ENCODE data around the gene TAC4. TPM values are rescaled to one million over a fixed set of nuclear protein-coding genes. Genes with fewer than 3 reads are reported as not detected.
"Not testable (repeated sequence)": the region's sequence is repeated elsewhere in the genome, so short reads cannot be mapped to it uniquely, and the experiment has no call there.

Gene TAC4
- total and polyA plus RNA-seq, 2 donors: 0.63 TPM; not detected in 1

DNA sequence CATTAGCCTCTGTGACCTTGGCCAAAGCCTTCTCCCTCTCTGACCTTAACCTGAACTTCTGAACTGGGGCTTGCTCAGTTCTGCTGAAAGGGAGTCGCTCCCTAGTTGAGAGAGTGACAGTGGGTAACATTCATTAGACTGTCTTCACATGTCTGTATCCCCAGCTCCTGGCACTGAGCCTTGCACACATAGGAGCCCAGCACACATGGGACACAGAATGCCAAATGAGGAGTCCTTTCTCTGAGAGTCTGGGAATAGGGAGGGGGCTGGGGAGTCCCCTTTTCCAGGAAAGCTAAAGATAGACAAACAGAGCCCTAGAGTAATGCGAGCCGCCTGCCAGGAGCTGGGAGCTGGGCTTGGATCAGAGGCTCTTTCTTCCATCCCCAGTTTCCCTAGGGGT lies 2.5 kb downstream of the TAC4 start:
- DNase-seq (ENCODE audit: extremely low spot score): no peak
- no peak overlapping the region for H3K4me3 ChIP-seq (ENCODE audit: low read depth, low read length)
- H3K27ac ChIP-seq (ENCODE audit: low read depth): no peak overlapping the region
- peaks cover 1% of the 10 kb centered on the region for H3K36me3 ChIP-seq (ENCODE audit: insufficient read depth)
- no peaks in the 10 kb centered on the region for H3K4me1 ChIP-seq (ENCODE audit: insufficient read depth)
- 24% methylated on average over 3 of the region's 3 CpGs for WGBS

GRCh38 chr17:49843774-49844350 lies 4.0 kb downstream of the TAC4 start:
- no peak overlapping the region for H3K4me3 ChIP-seq (ENCODE audit: low read depth, low read length)
- WGBS: 86% methylated on average over 6 of the region's 6 CpGs
- no peak overlapping the region for H3K27ac ChIP-seq (ENCODE audit: low read depth)
- H3K36me3 ChIP-seq (ENCODE audit: insufficient read depth): peaks cover 1% of the 10 kb centered on the region
- no peaks in the 10 kb centered on the region for H3K4me1 ChIP-seq (ENCODE audit: insufficient read depth)
- DNase-seq (ENCODE audit: extremely low spot score): no peak

DNA sequence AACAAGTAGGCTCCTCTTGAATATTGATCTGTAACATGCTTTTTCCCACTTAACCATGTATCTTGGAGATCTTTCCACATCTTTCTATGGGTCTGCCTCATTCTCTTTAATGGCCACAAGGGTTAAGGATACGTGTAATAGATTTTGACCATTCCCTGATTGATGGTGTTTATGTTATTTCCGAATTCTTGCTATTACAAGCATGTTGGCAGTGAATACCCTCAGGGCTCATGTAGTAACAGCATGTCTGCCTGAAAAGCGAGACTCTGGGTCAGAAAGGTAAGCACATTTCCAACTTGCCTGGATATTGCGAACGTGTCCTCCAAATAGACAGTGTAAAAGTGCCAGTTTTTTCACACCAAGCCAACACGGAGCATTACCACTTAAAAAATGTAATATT lies 5.0 kb downstream of the TAC4 start:
- H3K4me3 ChIP-seq (ENCODE audit: low read depth, low read length): no peak overlapping the region
- no peaks in the 10 kb centered on the region for H3K4me1 ChIP-seq (ENCODE audit: insufficient read depth)
- H3K27ac ChIP-seq (ENCODE audit: low read depth): no peak overlapping the region
- peaks cover 1% of the 10 kb centered on the region for H3K36me3 ChIP-seq (ENCODE audit: insufficient read depth)
- DNase-seq (ENCODE audit: extremely low spot score): no peak
- WGBS: 53% methylated on average over 6 of the region's 6 CpGs

GRCh38 chr17:49842371-49842770 lies 5.5 kb downstream of the TAC4 start:
- Histone ChIP-seq H3K27ac (ENCODE audit: low read depth) (no peak overlapping the region), H3K4me1 (ENCODE audit: insufficient read depth) (no peaks in the 10 kb centered on the region), H3K4me3 (ENCODE audit: low read depth, low read length) (no peak overlapping the region), H3K36me3 (ENCODE audit: insufficient read depth) (peaks cover 1% of the 10 kb centered on the region)
- no peak for DNase-seq (ENCODE audit: extremely low spot score)
- 85% methylated on average over 3 of the region's 3 CpGs for WGBS

- Histone ChIP-seq H3K36me3 (ENCODE audit: insufficient read depth) (peaks cover 1% of the 10 kb centered on the region), H3K4me3 (ENCODE audit: low read depth, low read length) (no peak overlapping the region), H3K27ac (ENCODE audit: low read depth) (no peak overlapping the region), H3K4me1 (ENCODE audit: insufficient read depth) (no peaks in the 10 kb centered on the region)
- 98% methylated on average over 3 of the region's 3 CpGs for WGBS
- no peak for DNase-seq (ENCODE audit: extremely low spot score)
Measured at GRCh38 chr17:49841548-49841947, 6.3 kb downstream of the TAC4 start.

- 74% methylated on average over 5 of the region's 5 CpGs for WGBS
- Histone ChIP-seq H3K4me3 (ENCODE audit: low read depth, low read length) (no peak overlapping the region), H3K4me1 (ENCODE audit: insufficient read depth) (no peaks in the 10 kb centered on the region), H3K36me3 (ENCODE audit: insufficient read depth) (no peaks in the 10 kb centered on the region), H3K27ac (ENCODE audit: low read depth) (no peak overlapping the region)
- no peak for DNase-seq (ENCODE audit: extremely low spot score)
Measured at GRCh38 chr17:49839455-49839854, 8.4 kb downstream of the TAC4 start.

DNA sequence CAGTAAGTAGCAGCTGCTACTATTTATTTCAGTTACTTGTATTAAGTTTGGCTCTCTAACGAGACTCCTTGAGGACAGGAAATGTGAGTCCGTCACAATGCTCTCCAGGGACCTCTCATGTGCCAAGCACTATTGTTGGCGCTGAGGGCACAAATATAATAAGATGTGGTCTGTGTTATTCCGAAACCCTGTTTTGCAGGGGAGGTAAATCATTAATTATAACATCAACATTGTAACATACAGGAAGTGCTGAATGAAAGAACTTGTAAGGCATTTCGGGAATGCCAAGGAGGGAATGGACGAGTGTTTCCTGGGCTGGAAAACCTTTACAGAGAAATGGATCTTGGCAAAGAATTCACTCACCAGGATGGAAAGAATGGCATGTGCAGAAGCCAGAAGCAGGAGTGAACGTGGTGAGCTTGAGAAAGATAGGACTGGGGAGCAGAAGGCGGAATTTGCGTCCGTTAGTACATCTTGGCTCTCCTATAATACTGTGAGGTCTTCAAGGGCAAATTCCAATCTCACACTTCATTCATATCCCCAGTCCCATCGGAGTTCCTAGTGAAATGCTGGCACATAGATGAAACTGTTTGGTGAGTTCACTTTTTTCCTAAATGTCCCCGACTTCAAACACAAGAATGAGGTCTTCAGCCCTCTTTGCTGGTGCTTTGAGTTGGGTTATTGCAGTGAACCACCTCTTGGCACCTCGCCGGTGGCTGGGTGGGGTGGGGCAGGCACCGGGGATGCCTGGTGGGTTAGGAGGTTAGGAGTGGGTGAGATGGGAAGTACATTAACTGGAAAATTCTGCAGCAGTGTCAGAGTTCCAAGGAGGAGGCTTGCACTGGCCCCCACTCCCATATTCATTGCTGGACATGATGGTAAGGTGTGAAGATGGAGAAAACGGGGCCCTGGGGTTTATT lies 11.5 kb downstream of the TAC4 start:
- DNase-seq (ENCODE audit: extremely low spot score): no peak
- Histone ChIP-seq H3K4me1 (ENCODE audit: insufficient read depth) (no peaks in the 10 kb centered on the region), H3K4me3 (ENCODE audit: low read depth, low read length) (no peak overlapping the region), H3K36me3 (ENCODE audit: insufficient read depth) (peaks cover 3% of the 10 kb centered on the region), H3K27ac (ENCODE audit: low read depth) (no peak overlapping the region)
- WGBS: 70% methylated on average over 16 of the region's 16 CpGs

DNA sequence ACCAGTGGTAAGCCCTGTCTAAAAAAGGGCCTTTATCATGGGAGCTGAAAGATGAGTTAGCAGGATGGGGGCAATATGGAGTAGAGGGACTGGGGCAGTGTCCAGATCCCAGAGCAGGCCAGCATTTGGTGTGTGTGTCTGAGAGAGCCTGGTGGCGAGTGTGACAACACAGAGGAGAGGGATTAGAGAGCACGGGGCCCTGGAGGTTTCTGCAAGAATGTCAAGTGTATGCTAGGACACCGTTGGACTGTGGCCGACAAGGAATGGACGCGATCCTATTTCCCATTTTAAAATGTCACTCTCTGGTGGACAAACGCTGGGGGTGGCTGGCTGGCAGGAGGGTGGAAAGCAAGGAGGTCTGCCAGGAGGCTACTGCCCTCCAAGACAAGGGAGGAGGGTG lies 12.4 kb downstream of the TAC4 start:
- H3K27ac ChIP-seq (ENCODE audit: low read depth): no peak overlapping the region
- H3K4me1 ChIP-seq (ENCODE audit: insufficient read depth): peaks cover under 1% of the 10 kb centered on the region
- peaks cover 3% of the 10 kb centered on the region for H3K36me3 ChIP-seq (ENCODE audit: insufficient read depth)
- no peak for DNase-seq (ENCODE audit: extremely low spot score)
- 90% methylated on average over 7 of the region's 7 CpGs for WGBS
- no peak overlapping the region for H3K4me3 ChIP-seq (ENCODE audit: low read depth, low read length)

DNA sequence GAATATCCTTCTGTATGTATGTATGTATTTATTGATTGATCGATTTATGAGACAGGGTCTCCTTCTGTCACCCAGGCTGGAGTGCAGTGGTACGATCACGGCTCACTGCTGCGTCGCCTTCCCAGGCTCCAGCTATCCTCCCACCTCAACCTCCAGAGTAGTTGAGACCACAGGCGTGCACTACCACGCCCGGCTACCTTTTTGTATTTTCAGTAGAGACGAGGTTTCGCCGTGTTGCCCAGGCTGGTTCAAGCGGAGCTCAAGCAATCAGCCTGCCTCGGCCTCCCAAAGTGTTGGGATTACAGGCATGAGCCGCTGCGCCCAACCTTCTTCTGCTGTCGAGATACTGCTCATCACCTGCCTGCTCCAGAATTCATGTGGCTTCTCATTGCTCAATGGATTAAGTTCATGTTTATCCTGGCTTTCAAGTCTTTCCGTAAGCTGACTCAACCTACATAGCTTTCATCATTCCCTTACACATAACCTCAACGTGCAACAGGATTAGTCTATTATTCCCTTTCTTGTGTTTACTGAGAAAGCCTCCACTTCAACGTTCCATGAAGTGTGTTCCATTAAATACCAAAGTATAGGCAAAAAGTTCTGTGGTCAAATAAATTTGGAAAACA lies 13.6 kb downstream of the TAC4 start:
- H3K36me3 ChIP-seq (ENCODE audit: insufficient read depth): peaks cover 6% of the 10 kb centered on the region
- H3K4me1 ChIP-seq (ENCODE audit: insufficient read depth): peaks cover 1% of the 10 kb centered on the region
- no peak overlapping the region for H3K4me3 ChIP-seq (ENCODE audit: low read depth, low read length)
- 95% methylated on average over 19 of the region's 19 CpGs for WGBS
- H3K27ac ChIP-seq (ENCODE audit: low read depth): no peak overlapping the region
- DNase-seq (ENCODE audit: extremely low spot score): no peak

- peaks cover 1% of the 10 kb centered on the region for H3K4me1 ChIP-seq (ENCODE audit: insufficient read depth)
- no peak for DNase-seq (ENCODE audit: extremely low spot score)
Measured at GRCh38 chr17:49832840-49833599, 14.8 kb downstream of the TAC4 start.

DNA sequence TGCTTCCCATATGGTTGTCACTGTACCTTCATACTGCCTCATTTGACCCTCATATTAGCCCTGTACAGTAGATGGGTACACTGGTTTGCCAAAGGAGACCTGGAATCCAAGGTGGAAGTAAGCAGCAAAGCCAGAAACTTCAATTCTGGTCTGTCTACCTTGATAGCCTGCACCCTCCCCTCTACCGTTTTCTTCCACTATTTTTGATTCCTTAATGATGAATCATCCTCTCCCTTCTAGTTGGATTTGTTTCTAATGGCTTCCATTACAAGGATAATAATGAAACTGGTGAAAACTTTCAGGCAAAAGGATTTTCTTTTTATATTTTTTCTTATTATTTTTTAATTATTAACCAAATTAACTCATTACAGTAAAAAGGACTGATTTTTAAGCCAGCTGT lies 17.3 kb downstream of the TAC4 start:
- peaks cover 1% of the 10 kb centered on the region for H3K4me1 ChIP-seq (ENCODE audit: insufficient read depth)
- DNase-seq (ENCODE audit: extremely low spot score): no peak
- WGBS: 23% methylated on average over 1 of the region's 1 CpG
- no peak overlapping the region for H3K27ac ChIP-seq (ENCODE audit: low read depth)
- no peak overlapping the region for H3K4me3 ChIP-seq (ENCODE audit: low read depth, low read length)
- peaks cover 18% of the 10 kb centered on the region for H3K36me3 ChIP-seq (ENCODE audit: insufficient read depth)

More at GRCh38 chr17:49832840-49833599, 14.8 kb downstream of the TAC4 start:
- H3K36me3 ChIP-seq (ENCODE audit: insufficient read depth): peaks cover 16% of the 10 kb centered on the region
- H3K4me3 ChIP-seq (ENCODE audit: low read depth, low read length): no peak overlapping the region
- WGBS: 53% methylated on average over 7 of the region's 7 CpGs
- no peak overlapping the region for H3K27ac ChIP-seq (ENCODE audit: low read depth)

GRCh38 chr17:49829026-49829425 lies 18.8 kb downstream of the TAC4 start:
- Histone ChIP-seq H3K27ac (ENCODE audit: low read depth) (no peak overlapping the region), H3K36me3 (ENCODE audit: insufficient read depth) (peaks cover 19% of the 10 kb centered on the region)
- 85% methylated on average over 2 of the region's 2 CpGs for WGBS

GRCh38 chr17:49828325-49828724 lies 19.5 kb downstream of the TAC4 start:
- DNase-seq (ENCODE audit: extremely low spot score); H3K4me1 ChIP-seq (ENCODE audit: insufficient read depth); H3K4me3 ChIP-seq (ENCODE audit: low read depth, low read length); H3K27ac ChIP-seq (ENCODE audit: low read depth): not testable (repeated sequence)
- 17% methylated on average over 2 of the region's 2 CpGs for WGBS
- peaks cover 24% of the 10 kb centered on the region for H3K36me3 ChIP-seq (ENCODE audit: insufficient read depth)

More at GRCh38 chr17:49829026-49829425, 18.8 kb downstream of the TAC4 start:
- Histone ChIP-seq H3K4me3 (ENCODE audit: low read depth, low read length) (no peak overlapping the region), H3K4me1 (ENCODE audit: insufficient read depth) (peaks cover 1% of the 10 kb centered on the region)
- no peak for DNase-seq (ENCODE audit: extremely low spot score)
